A549 (cell line): Measurements from ENCODE around the gene TTYH2.

Source experiments
- TF ChIP-seq, protein P1 (sequence below): fragments of >200 bp; sonication (Bioruptor Twin); formaldehyde crosslinking; IDR thresholded peaks from 3 replicates; pipeline ENCODE4 v1.5.1; 2016
- TF ChIP-seq, protein P2 (sequence below): fragments of 150-350 bp; IDR thresholded peaks from 2 replicates; pipeline ENCODE4 v1.6.1; 2014; ENCODE audit warnings: low read depth, mild to moderate bottlenecking, low read length

DNA sequence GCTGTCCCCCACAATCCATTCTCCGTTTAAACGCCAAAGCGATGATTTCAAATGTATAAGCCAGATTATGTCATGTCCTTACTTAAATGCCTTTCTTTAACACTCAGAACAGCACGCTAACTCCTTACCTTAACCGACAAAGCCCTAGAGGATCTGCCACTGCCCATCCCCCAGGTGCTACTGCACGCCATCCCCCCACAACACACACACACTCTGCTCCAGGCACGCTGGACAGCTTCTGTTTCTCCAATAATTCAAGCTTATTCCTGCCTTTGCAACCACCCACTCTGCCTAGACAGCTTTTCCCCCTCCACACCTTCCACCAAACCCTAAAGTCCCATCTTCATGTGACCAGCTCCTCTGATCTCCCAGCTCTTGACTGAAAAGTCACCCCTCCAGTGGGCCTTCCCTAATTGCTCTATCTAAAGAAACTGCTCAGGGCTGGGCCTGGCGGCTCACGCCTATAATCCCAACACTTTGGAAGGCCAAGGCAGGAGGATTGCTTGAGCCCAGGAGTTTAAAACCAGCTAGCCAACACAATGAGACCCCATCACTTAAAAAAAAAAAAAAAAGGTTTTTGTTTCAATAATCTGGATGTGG is 48.8 kb upstream of the TTYH2 start:
- TF ChIP-seq, protein P1, sequence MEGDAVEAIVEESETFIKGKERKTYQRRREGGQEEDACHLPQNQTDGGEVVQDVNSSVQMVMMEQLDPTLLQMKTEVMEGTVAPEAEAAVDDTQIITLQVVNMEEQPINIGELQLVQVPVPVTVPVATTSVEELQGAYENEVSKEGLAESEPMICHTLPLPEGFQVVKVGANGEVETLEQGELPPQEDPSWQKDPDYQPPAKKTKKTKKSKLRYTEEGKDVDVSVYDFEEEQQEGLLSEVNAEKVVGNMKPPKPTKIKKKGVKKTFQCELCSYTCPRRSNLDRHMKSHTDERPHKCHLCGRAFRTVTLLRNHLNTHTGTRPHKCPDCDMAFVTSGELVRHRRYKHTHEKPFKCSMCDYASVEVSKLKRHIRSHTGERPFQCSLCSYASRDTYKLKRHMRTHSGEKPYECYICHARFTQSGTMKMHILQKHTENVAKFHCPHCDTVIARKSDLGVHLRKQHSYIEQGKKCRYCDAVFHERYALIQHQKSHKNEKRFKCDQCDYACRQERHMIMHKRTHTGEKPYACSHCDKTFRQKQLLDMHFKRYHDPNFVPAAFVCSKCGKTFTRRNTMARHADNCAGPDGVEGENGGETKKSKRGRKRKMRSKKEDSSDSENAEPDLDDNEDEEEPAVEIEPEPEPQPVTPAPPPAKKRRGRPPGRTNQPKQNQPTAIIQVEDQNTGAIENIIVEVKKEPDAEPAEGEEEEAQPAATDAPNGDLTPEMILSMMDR, result no peak
- TF ChIP-seq, protein P2, sequence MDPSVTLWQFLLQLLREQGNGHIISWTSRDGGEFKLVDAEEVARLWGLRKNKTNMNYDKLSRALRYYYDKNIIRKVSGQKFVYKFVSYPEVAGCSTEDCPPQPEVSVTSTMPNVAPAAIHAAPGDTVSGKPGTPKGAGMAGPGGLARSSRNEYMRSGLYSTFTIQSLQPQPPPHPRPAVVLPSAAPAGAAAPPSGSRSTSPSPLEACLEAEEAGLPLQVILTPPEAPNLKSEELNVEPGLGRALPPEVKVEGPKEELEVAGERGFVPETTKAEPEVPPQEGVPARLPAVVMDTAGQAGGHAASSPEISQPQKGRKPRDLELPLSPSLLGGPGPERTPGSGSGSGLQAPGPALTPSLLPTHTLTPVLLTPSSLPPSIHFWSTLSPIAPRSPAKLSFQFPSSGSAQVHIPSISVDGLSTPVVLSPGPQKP, result no peak
